ENCODE data around the gene ARHGAP28.

DNA sequence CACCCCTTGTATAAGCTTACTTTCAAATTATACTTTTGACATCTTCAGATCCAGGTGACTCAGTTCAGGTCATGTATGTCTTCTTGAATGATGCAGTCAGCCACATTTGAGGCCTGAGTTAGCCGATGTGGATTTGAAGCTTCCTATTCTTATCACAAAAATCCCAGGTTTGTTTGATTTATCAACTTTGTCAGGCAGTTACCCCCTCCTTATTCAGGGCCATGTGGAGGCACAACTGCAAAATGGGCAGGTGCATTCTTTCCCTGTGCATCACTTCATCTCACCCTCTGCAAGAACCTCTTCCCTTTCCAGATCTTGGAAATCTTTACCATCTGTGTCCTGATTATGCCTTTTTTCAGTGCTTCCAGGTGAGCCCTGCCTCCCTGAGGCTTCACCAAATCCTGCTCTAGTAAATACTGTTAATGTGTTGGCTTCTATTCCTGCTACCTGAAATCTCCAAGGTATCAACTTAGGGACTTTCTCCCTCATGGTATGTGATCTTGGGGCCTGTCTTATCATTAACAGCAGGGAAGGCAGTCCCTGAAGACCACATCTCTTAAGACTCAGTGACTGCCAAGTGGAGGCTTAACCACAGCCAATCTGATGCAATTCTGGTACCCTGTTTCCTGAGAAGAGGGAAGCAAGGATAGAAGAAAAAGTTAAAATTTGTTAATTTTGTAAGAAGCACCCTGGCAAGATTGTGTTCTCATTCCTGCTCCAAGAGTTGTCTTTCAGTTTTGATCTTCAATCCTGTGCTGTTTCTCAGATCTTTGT, 9.4 kb upstream of the ARHGAP28 start:
- TF ChIP-seq CHD2 (IDR thresholded peaks at IDR 0.05; ENCODE audit: low read length, partially characterized antibody) = no peak
- TF ChIP-seq EZH2phosphoT487 (IDR thresholded peaks at IDR 0.05; ENCODE audit: borderline replicate concordance, low read depth) = no peak
- TF ChIP-seq CTCF (IDR thresholded peaks at IDR 0.05) = no peak
- no peak for TF ChIP-seq RXRA (IDR thresholded peaks at IDR 0.05; ENCODE audit: borderline replicate concordance, low read depth)
